ENCODE data around the gene ANO2. TPM values are rescaled to one million over a fixed set of nuclear protein-coding genes. Genes with fewer than 3 reads are reported as not detected.

Gene ANO2
- total RNA-seq, 1 donor from 2014 or later: not detected

DNA sequence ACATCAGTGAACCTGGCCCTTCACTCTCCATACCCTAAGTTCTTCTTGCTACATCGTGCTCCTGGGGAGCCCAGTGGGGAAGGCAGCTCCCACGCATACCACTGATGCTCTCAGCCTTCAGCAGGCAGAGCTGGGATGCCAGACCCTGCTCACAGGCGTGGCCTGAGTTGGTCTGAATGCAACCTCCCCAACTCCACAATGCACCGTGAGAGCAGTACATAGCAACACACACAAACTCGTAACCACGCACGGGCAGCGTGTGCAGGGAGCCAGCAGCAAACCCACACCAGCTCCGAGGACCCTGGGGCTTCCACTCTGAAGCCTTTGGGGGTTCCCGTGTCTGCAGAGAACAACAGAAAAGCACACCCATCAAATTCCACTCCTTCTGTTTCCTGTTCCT, 37.3 kb downstream of the ANO2 start:
- FAIRE-seq: peak; percentile 13
- TF ChIP-seq CTCF (IDR thresholded peaks at IDR 0.05; ENCODE audit: insufficient read depth, low read length, severe bottlenecking): no peak
- Histone ChIP-seq H3K36me3 (ENCODE audit: control insufficient read depth, insufficient read depth, low read length) (no peaks in the 10 kb centered on the region), H3K27me3 (ENCODE audit: control insufficient read depth, insufficient read depth, low read length) (no peaks in the 10 kb centered on the region), H3K4me3 (ENCODE audit: low read depth, low read length) (no peak overlapping the region)
- DNase-seq (ENCODE audit: low read depth): no peak

DNA sequence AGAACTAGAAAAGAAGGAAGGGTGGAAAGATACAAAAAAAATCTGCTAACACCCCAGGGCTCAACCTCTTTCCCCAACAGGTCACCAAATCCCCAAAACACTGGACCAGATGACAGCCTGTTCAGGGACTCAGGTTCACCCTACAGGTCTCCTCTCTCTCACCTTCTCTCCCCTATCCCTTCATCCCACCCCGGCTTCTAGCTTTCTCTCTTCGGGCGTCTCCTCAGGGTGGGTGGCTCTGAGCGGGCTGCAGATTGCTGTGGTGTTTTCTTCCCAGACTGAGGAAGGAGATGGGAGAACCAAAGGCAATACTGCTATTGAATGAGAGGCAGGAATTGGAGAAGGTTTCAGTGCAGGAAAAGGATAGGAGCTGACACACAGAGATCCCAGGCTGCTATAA, 39.3 kb downstream of the ANO2 start:
- Histone ChIP-seq H3K4me3 (ENCODE audit: low read depth, low read length) (no peak overlapping the region), H3K27me3 (ENCODE audit: control insufficient read depth, insufficient read depth, low read length) (no peaks in the 10 kb centered on the region), H3K36me3 (ENCODE audit: control insufficient read depth, insufficient read depth, low read length) (no peaks in the 10 kb centered on the region)
- FAIRE-seq: no peak
- TF ChIP-seq CTCF (IDR thresholded peaks at IDR 0.05; ENCODE audit: insufficient read depth, low read length, severe bottlenecking): no peak
- DNase-seq (ENCODE audit: low read depth): no peak

DNA sequence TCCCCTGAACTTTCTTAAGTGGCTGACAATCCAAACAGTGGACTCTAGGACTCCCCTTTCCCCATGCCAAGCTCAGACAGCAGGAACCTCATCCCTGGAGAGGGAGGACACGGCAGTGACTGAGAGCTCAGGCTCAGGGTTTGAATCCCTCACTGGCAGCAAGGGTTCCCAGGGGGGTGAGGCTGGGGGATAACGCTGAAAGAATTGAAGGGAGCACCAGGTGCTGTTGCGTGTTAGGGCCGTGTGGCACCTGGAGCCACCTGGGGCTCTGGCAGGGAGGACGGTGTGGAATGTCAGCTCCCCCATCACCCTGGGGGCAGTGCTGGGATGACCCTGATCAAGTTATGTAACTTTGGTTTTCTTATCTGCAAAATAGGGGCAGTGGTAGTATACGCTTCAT, 40.1 kb downstream of the ANO2 start:
- TF ChIP-seq CTCF (IDR thresholded peaks at IDR 0.05; ENCODE audit: insufficient read depth, low read length, severe bottlenecking): no peak
- Histone ChIP-seq H3K4me3 (ENCODE audit: low read depth, low read length) (no peak overlapping the region), H3K36me3 (ENCODE audit: control insufficient read depth, insufficient read depth, low read length) (no peaks in the 10 kb centered on the region), H3K27me3 (ENCODE audit: control insufficient read depth, insufficient read depth, low read length) (no peaks in the 10 kb centered on the region)
- DNase-seq (ENCODE audit: low read depth) (no peak), FAIRE-seq (no peak)

- no peak for FAIRE-seq
- Histone ChIP-seq H3K27me3 (ENCODE audit: control insufficient read depth, insufficient read depth, low read length) (no peaks in the 10 kb centered on the region), H3K36me3 (ENCODE audit: control insufficient read depth, insufficient read depth, low read length) (no peaks in the 10 kb centered on the region), H3K4me3 (ENCODE audit: low read depth, low read length) (no peak overlapping the region)
- no peak for DNase-seq (ENCODE audit: low read depth)
- no peak for TF ChIP-seq CTCF (IDR thresholded peaks at IDR 0.05; ENCODE audit: insufficient read depth, low read length, severe bottlenecking)
Observed at GRCh38 chr12:5904441-5904840, 40.6 kb downstream of the ANO2 start.

DNA sequence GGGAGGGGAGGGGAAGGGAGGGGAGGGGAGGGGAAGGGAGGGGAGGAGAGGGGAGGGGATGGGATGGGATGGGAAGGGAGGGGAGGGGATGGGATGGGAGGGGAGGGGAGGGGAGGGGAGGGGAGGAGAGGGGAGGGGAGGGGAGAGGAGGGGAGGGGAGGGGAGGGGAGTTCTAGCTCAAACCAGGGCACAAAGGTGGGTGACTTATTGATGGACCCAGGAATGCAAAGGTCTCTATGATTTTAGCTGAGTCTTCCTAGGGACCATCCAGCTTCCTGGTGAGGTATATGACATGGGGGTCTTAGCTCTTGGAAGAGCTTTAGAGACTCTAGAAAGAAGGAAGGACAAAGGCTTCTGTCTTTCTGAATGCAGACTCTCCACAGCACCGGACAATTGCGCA, 42.3 kb downstream of the ANO2 start:
- no peak for TF ChIP-seq CTCF (IDR thresholded peaks at IDR 0.05; ENCODE audit: insufficient read depth, low read length, severe bottlenecking)
- H3K36me3 ChIP-seq (ENCODE audit: control insufficient read depth, insufficient read depth, low read length): no peaks in the 10 kb centered on the region
- no peaks in the 10 kb centered on the region for H3K27me3 ChIP-seq (ENCODE audit: control insufficient read depth, insufficient read depth, low read length)
- H3K4me3 ChIP-seq (ENCODE audit: low read depth, low read length): no peak overlapping the region
- DNase-seq (ENCODE audit: low read depth) (no peak), FAIRE-seq (no peak)

DNA sequence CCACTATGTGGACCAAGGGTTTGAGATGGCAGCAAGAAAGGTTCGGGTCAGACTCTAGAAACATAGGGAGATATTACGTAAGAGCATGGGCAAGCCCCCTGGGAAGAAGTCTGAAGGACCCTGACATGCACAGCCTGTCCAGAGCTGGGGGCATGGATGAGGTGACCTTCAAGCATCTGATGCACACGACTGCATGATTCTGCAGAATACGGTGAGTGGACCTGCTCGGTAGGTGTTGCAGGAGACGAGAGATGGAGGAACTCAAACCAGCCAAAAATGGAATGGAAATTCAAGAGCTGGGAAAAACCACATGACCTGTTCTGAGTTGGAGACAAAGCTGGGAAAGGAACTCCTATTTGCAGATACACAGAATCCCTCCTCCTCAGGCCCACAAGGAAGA, 43.6 kb downstream of the ANO2 start:
- no peaks in the 10 kb centered on the region for H3K36me3 ChIP-seq (ENCODE audit: control insufficient read depth, insufficient read depth, low read length)
- no peak overlapping the region for H3K4me3 ChIP-seq (ENCODE audit: low read depth, low read length)
- FAIRE-seq: no peak
- H3K27me3 ChIP-seq (ENCODE audit: control insufficient read depth, insufficient read depth, low read length): no peaks in the 10 kb centered on the region
- DNase-seq (ENCODE audit: low read depth): no peak
- TF ChIP-seq CTCF (IDR thresholded peaks at IDR 0.05; ENCODE audit: insufficient read depth, low read length, severe bottlenecking): no peak

All from bronchial epithelial cell (primary cell).